ENCODE results near the gene AKT1S1.

GRCh38 chr19:49884760-49885159 lies 7.6 kb upstream of the AKT1S1 start:
- TF ChIP-seq POLR2AphosphoS5 (IDR thresholded peaks at IDR 0.05; ENCODE audit: low read depth, low read length) (no peak), POLR2A (IDR thresholded peaks at IDR 0.05; ENCODE audit: low read depth, low read length) (no peak)

Measured in GM12891 (cell line).